ENCODE results near the gene TANC1.

TANC1 gene

GRCh38 chr2:159204381-159205144, 236.1 kb downstream of the TANC1 start:
- DNase-seq = no peak

- no peak for DNase-seq
Observed at GRCh38 chr2:159206736-159207380, 238.4 kb downstream of the TANC1 start.

DNA sequence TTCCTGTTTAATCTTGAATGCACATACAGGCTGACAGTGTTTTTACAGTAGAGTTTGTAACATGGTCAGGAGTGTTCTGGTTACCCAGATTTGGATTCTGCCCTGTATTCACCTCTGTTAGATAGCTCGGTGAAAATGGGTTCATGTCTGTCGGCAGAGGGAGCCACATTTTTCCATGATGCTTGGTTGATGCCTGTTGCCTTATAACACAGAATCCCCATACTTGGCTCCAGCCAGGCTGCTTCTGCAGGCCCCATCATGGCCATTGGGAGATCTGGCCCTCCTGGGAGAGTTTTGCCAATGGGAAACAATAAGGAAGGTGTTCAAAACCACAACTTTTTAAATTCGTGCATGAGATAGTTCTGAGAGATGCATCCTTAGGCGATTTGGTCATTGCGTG, 240.0 kb downstream of the TANC1 start:
- no peak for DNase-seq

- DNase-seq = peak; percentile 51
Observed at GRCh38 chr2:159209341-159210306, 241.2 kb downstream of the TANC1 start.

- no peak for DNase-seq
Observed at GRCh38 chr2:159211447-159212396, 243.3 kb downstream of the TANC1 start.

DNA sequence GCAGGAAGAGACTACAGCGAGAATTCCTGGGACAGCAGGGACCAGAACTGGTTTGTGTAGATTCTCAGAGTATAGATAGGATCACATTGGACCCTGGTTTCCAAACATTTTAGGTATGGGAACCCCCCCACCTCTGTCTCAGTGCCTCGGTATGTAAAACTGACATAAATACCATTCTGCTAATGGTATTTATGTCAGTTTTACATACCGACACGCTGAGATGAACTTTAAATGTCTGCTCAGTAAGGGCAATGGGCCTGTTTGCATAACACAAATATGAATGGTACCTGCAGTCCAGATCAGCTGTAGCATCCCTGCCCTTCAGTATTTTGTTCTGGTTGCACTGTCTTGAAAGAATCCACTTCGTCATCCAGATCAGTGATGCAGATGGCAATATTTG, 244.9 kb downstream of the TANC1 start:
- DNase-seq = no peak

GRCh38 chr2:159214325-159214865, 246.0 kb downstream of the TANC1 start:
- no peak for DNase-seq

GRCh38 chr2:159215116-159215515, 246.7 kb downstream of the TANC1 start:
- no peak for DNase-seq

- no peak for DNase-seq
Observed at GRCh38 chr2:159217676-159218075, 249.2 kb downstream of the TANC1 start.

DNA sequence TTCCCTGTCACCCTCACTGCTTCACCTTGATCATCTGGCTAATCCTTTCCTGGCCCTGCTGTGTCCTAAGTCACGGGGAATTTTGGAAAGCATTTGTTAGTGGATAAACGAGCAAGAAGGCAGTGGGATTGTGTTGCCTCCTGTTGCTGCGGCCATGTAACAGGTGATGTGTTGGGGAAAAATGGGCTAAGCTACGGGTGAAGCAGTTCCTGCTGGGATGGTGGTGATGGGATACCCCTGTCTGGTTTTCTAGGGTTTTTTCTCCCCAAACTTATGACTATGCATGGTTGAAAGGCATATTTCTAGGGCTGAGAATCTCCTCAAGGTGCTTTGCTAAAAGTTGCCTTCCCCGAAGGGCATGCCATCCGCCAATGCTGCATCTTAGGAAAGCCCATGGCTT, 249.9 kb downstream of the TANC1 start:
- DNase-seq = no peak

DNA sequence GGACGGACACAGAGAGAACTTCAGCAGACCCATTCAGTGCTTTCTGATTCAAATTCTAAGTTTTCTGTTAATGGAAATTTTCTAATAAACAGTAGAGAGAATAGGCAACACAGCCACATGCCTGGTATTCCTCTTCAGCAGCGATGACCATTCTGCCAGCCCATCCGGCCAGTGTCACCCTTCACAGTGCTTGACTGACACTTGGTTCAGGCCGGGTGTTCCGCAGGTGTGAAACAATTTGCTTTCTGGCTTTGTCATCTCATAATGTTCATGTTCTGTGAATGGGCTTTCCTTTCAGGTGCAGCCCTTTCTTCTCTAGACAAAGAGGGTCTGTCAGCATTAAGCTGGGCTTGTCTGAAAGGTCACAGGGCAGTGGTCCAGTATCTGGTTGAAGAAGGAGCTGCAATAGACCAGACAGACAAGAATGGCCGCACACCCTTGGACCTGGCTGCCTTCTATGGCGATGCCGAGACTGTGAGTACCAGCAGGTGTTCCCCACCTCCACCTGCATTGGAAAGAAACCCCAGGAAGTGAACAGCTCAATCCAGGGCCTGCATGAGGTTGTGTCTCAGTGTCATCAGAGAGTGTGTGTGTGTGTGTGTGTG, 251.1 kb downstream of the TANC1 start:
- no peak for DNase-seq

DNA sequence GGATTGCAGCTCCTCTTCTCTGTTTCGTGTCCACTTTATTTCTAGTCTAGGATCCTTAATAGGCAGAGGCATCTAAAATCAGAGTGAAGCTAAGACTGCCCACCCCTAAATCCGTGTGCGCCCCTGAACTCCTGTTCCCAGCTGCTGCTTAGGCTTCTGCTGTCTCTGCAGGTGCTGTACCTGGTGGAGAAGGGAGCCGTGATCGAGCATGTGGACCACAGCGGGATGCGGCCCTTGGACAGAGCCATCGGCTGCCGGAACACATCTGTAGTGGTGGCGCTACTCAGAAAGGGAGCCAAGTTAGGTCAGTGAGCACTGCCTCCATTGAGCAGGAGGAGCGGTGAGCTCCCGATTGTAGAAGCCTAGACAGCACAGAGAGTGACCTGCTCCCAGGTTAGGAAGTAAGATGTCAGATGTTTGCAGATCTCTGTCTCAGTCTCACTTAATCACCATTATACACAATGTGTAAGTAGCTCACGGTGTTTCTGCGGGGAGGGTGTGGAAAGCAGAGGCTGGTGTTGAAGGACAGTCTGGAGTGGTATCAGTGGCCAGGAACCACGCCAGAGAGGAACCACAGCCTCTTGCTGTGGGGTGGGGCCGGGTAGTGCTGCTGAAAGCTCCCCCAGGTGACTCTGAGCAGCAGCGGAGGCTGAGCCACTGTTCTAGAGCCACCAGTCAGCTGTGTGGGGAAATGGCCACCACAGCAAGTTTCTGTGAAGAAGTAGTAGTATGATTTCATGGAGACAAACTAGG, 255.8 kb downstream of the TANC1 start:
- DNase-seq = no peak

DNA sequence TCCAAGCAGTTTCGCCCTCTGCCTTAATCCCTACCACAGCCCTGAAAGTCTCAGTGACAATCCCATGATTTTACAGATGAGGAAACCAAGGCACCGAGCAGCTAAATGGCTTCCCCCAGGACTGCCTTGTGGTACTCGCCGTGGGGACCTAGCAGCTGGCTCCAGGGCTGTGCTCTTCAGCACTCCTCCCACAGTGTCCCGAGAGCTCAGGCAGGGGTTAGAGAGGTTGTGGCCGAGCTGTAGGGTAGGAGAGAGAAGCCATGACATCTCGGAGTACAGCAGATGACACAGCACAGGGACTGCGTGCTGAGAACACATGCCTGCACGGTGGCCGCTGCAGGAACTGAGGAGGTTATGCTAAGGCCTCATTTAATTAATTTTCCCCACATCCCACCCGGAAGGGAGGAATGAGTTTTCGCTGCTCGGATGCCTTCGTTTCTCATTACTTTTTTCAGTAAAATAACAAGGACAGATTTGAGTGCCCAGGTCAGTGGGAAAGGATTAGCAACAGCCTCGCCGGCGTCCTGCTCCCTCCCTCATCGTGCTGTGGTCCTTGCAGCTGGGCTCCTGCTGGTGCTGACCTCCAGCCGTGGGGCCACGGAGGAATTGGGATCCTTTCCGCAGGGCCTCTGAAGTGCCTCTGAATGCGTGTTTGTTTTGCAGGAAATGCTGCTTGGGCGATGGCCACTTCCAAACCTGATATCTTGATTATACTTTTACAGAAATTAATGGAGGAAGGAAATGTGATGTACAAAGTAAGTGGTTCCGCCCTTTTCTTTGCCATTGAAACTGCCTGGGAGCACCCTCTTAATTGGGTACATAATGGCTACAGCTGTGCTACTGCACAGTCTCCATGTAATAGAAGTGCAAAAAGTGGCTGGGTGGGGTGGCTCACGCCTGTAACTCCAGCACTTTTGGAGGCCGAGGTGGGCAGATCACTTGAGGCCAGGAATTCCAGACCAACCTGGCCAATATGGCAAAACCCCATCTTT, 256.9 kb downstream of the TANC1 start:
- no peak for DNase-seq

DNA sequence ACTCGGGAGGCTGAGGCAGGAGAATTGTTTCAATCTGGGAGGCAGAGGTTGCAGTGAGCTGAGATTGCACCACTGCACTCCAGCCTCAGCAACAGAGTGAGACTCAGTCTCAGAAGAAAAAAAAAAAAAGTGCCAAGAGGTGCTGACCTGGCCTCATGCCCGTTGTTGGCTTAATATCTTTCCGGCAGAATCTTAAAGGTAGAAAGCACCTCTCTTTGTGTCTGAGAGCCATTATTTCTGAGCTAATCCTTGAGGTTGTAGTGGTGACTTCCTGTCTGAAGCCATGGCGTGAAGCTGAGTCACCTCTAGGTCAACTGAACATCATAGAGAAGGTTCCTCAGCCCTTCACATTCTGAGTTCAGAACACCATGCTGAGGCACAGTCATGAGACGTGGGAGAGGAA, 257.6 kb downstream of the TANC1 start:
- DNase-seq = no peak

DNA sequence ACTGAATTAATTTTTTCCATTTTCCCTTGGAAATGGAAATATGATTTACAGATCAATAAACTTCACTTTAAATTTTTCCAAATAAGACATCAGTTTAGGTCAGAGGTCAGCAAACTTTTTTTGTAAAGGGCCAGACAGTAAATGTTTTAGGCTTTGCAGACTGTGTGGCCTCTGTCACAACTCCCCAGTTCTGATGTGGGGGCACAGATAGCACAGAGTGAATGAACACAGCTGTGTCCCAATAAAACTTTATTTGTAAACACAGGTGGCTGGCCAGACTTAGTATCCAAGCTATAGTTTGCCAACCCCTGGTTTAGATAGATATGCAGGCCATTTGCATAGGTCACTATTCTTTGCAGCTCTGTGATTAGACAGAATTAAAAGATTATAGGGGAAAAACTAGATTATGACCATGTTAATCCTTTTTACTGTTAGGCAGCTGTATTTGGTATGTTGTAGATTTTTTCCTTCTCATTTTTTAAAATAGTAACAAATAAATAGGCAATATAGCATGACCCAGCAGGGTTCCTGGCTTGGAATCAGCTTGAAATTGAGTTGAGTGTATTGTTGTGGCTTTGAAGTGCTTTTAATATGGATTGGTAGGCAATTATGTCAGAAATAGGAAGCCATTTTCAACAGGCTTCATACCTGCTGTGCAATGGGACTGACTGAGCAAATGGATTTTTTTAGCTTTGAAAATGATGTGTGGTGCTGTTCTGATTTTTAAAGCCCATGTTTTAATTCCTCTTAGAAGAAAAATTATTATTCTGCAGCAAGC, 258.4 kb downstream of the TANC1 start:
- no peak for DNase-seq

- no peak for DNase-seq
Observed at GRCh38 chr2:159227467-159227866, 259.0 kb downstream of the TANC1 start.

DNA sequence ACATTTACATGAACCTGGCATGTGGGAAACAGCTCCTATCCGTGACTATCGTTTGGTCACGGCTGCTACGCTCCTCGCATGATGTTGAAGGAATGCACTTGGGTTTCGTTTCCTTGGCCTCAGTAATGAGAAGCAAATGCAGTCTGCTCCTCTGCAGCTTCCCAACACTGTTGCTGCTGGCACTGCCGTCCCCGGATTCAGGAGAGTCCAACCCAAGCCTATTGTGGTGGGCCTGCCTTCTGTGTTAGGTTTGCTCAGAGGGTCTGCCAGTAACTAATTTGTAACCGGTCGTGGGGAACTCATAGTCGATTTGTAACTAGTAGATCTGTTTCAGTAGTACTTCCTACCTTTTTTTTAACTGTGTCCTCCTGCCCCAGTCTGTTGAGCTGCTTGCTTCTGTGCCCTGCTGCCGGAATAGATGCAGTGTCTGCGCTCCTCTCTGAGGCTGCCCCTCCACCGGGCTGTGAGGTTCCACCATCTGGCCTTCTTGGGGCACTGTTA, 259.7 kb downstream of the TANC1 start:
- no peak for DNase-seq

- no peak for DNase-seq
Observed at GRCh38 chr2:159229476-159230144, 261.2 kb downstream of the TANC1 start.

Data from central memory CD4-positive, alpha-beta T cell (primary cell).